Keratinocyte (primary cell): ENCODE data around the gene MED26. TPM values are rescaled to one million over a fixed set of nuclear protein-coding genes. Genes with fewer than 3 reads are reported as not detected.

Experiments used
- DNase-seq: peaks from one replicate; pipeline ENCODE4 v3.0.0-alpha.2; 2011; ENCODE audit warnings: low read depth, missing footprints, low spot score
- FAIRE-seq: peaks from 2 replicates; lab custom pipeline; 2011; peaks lifted over from hg19 to GRCh38; lab: Jason Lieb, UNC
- H2AFZ ChIP-seq: 2 replicates; pipeline ENCODE4 v1.6.0; 2012; ENCODE audit warnings: low read length, control low read depth, inconsistent platforms; ENCODE audit not compliant: control insufficient read depth
- H3K27ac ChIP-seq: 2 replicates; pipeline ENCODE4 v1.5.1; 2011; ENCODE audit warnings: low read length; ENCODE audit not compliant: control insufficient read depth, insufficient read depth
- H3K27me3 ChIP-seq: 3 replicates; pipeline ENCODE4 v1.6.0; 2011; ENCODE audit warnings: low read length; ENCODE audit not compliant: control insufficient read depth, insufficient read depth; ENCODE audit errors: extremely low read depth
- H3K36me3 ChIP-seq, 2 experiments: 2 replicates in 1 of 2; 3 replicates in 1 of 2; pipeline ENCODE4 v1.5.1; 2011; ENCODE audit warnings: low read length in 2 of 2, mild to moderate bottlenecking in 1 of 2; ENCODE audit not compliant: control insufficient read depth in 2 of 2, insufficient read depth in 2 of 2; ENCODE audit errors: extremely low read depth in 1 of 2
- H3K4me1 ChIP-seq: 3 replicates; pipeline ENCODE4 v1.5.1; 2011; ENCODE audit warnings: low read length; ENCODE audit not compliant: control insufficient read depth, insufficient read depth; ENCODE audit errors: extremely low read depth
- H3K4me2 ChIP-seq: 3 replicates; pipeline ENCODE4 v1.6.0; 2011; ENCODE audit warnings: low read depth, low read length; ENCODE audit not compliant: control insufficient read depth, insufficient read depth; ENCODE audit errors: extremely low read depth
- H3K4me3 ChIP-seq, 3 experiments: fragments of 200-600 bp in 1 of 3; sonication (generic) in 1 of 3; 2 replicates in 2 of 3; 3 replicates in 1 of 3; pipeline ENCODE4 v1.5.1; 2011 to 2016; ENCODE audit warnings: low read length in 3 of 3, mild to moderate bottlenecking in 3 of 3, control low read depth in 2 of 3, inconsistent platforms in 1 of 3, low read depth in 1 of 3, mixed read lengths in 1 of 3, mixed run types in 1 of 3, moderate library complexity in 1 of 3; ENCODE audit not compliant: control insufficient read depth in 2 of 3, insufficient read depth in 2 of 3; ENCODE audit errors: extremely low read depth in 1 of 3
- H3K79me2 ChIP-seq: 2 replicates; pipeline ENCODE4 v1.6.0; 2012; ENCODE audit warnings: low read length; ENCODE audit not compliant: control insufficient read depth, insufficient read depth
- H3K9ac ChIP-seq: 3 replicates; pipeline ENCODE4 v1.6.0; 2011; ENCODE audit warnings: low read length; ENCODE audit not compliant: control insufficient read depth, insufficient read depth; ENCODE audit errors: extremely low read depth
- H3K9me1 ChIP-seq: 3 replicates; pipeline ENCODE4 v1.6.0; 2011; ENCODE audit warnings: low read length; ENCODE audit not compliant: control insufficient read depth, insufficient read depth; ENCODE audit errors: extremely low read depth
- H3K9me3 ChIP-seq: 2 replicates; pipeline ENCODE4 v1.5.1; 2012; ENCODE audit warnings: low read depth, low read length; ENCODE audit not compliant: control insufficient read depth
- H4K20me1 ChIP-seq: 3 replicates; pipeline ENCODE4 v1.6.0; 2011; ENCODE audit warnings: low read length; ENCODE audit not compliant: control insufficient read depth, insufficient read depth; ENCODE audit errors: extremely low read depth
- CTCF ChIP-seq, 3 experiments: IDR thresholded peaks in 1 of 3; conservative IDR thresholded peaks in 1 of 3; optimal IDR thresholded peaks in 1 of 3; 2 replicates in 2 of 3; 3 replicates in 1 of 3; pipeline versions ENCODE3 to v1.5.1; 2011; ENCODE audit warnings: low read length in 3 of 3, mild to moderate bottlenecking in 3 of 3, moderate library complexity in 2 of 3, control low read depth in 1 of 3, inconsistent platforms in 1 of 3; ENCODE audit not compliant: insufficient read depth in 2 of 3; ENCODE audit errors: extremely low read depth in 1 of 3
- EZH2 ChIP-seq: IDR thresholded peaks from one replicate; pipeline ENCODE4 v1.6.1; 2012; ENCODE audit warnings: inconsistent platforms, mild to moderate bottlenecking, low read length, moderate library complexity
- dilution Hi-C: fragments of 300-500 bp; cut with MboI; formaldehyde crosslinking; loops from one replicate; pipeline ENCODE4 v1.7.0; 2020; ENCODE audit warnings: low sequenced_read_pairs; ENCODE audit not compliant: extremely low pct_ligation_motif_present
- polyA plus RNA-seq, 5 experiments: library from polyadenylated mRNA; depleted of rRNA in 3 of 5; stranded (reverse) in 3 of 5; stranded (forward) in 1 of 5; unstranded in 1 of 5; fragments of >200 nt; gene quantifications; 1 replicate in 1 of 5; 2 replicates in 3 of 5; 3 replicates in 1 of 5; pipeline versions ENCODE4 v1.2.1 to v1.2.3, GENCODE V29; 2011 to 2012; ENCODE audit warnings: missing spikeins in 2 of 5, low read depth in 1 of 5, low replicate concordance in 1 of 5

The MED26 gene
- polyA plus RNA-seq, 1 donor (not counting 4 experiments of a cell fraction or from before 2014, with no cell fraction given), result 4.7 TPM

GRCh38 chr19:16561382-16561781 is 66.6 kb downstream of the MED26 start:
- Histone ChIP-seq H3K4me1 (no peaks in the 10 kb centered on the region), H2AFZ (no peak overlapping the region), H3K9me1 (peaks cover 2% of the 10 kb centered on the region), H3K36me3 (peaks cover 27 to 51% of the 10 kb centered on the region in 2 experiments), H3K4me3 (no peak overlapping the region), H3K27me3 (no peaks in the 10 kb centered on the region), H3K79me2 (peaks cover 7% of the 10 kb centered on the region), H4K20me1 (no peaks in the 10 kb centered on the region), H3K9me3 (no peaks in the 10 kb centered on the region), H3K27ac (no peak overlapping the region), H3K4me2 (no peak overlapping the region), H3K9ac (no peak overlapping the region)
- TF ChIP-seq EZH2 (no peak), CTCF (optimal IDR thresholded peaks at IDR 0.05 in 1 of 3, IDR thresholded peaks at IDR 0.05 in 1 of 3, conservative IDR thresholded peaks at IDR 0.05 in 1 of 3; ENCODE audit: extremely low read depth in 1 of 3, insufficient read depth in 2 of 3, low read length in 3 of 3) (no peak)
- DNase-seq (no peak), FAIRE-seq (no peak)
- dilution Hi-C loops, result no loop called here

GRCh38 chr19:16559780-16560276 is 68.2 kb downstream of the MED26 start:
- DNase-seq, result no peak
- Histone ChIP-seq H3K79me2 (peaks cover 5% of the 10 kb centered on the region), H3K27me3 (no peaks in the 10 kb centered on the region), H3K9ac (no peak overlapping the region), H3K4me3 (no peak overlapping the region), H3K4me1 (no peaks in the 10 kb centered on the region), H3K27ac (no peak overlapping the region), H3K4me2 (no peak overlapping the region), H2AFZ (no peak overlapping the region), H4K20me1 (no peaks in the 10 kb centered on the region), H3K9me3 (no peaks in the 10 kb centered on the region), H3K9me1 (peaks cover 2% of the 10 kb centered on the region), H3K36me3 (peaks cover 23 to 56% of the 10 kb centered on the region in 2 experiments)
- FAIRE-seq, result no peak
- dilution Hi-C loops, result no loop called here
- TF ChIP-seq EZH2 (no peak), CTCF (optimal IDR thresholded peaks at IDR 0.05 in 1 of 3, IDR thresholded peaks at IDR 0.05 in 1 of 3, conservative IDR thresholded peaks at IDR 0.05 in 1 of 3; ENCODE audit: extremely low read depth in 1 of 3, insufficient read depth in 2 of 3, low read length in 3 of 3) (no peak)
